Activated CD8-positive, alpha-beta memory T cell treated with anti-CD3 and anti-CD28 coated beads, Interleukin-2, amount 50 U/mL, for 4 hours (primary cell): ENCODE results near the gene RIC1.
"Not testable (repeated sequence)": the region's sequence is repeated elsewhere in the genome, so short reads cannot be mapped to it uniquely, and the experiment has no call there.

ENCODE experiments used
- DNase-seq: peaks from one replicate; pipeline ENCODE4 v3.0.0-alpha.2; 2020

The RIC1 gene

GRCh38 chr9:5628530-5629311 lies at the start of gene RIC1:
TSS of gene RIC1 (plus strand) at chr9:5629107. CDS start at chr9:5629310, 203 bp downstream.
- DNase-seq: peak; percentile 87

GRCh38 chr9:5579881-5580280 lies 49.0 kb upstream of the RIC1 start:
- no peak for DNase-seq

GRCh38 chr9:5580650-5581049 lies 48.3 kb upstream of the RIC1 start:
- no peak for DNase-seq

- not testable (repeated sequence) for DNase-seq
Measured at GRCh38 chr9:5581706-5582105, 47.2 kb upstream of the RIC1 start.

GRCh38 chr9:5582835-5583195 lies 46.1 kb upstream of the RIC1 start:
- no peak for DNase-seq

- no peak for DNase-seq
Measured at GRCh38 chr9:5586391-5586802, 42.5 kb upstream of the RIC1 start.

- peak; percentile 30 for DNase-seq
Measured at GRCh38 chr9:5587024-5587423, 41.9 kb upstream of the RIC1 start.

GRCh38 chr9:5592231-5592630 lies 36.7 kb upstream of the RIC1 start:
- no peak for DNase-seq

- no peak for DNase-seq
Measured at GRCh38 chr9:5592904-5593303, 36.0 kb upstream of the RIC1 start.

GRCh38 chr9:5593904-5594303 lies 35.0 kb upstream of the RIC1 start:
- DNase-seq: no peak

- no peak for DNase-seq
Measured at GRCh38 chr9:5596173-5596572, 32.7 kb upstream of the RIC1 start.

- no peak for DNase-seq
Measured at GRCh38 chr9:5608298-5609225, 20.3 kb upstream of the RIC1 start.

- DNase-seq: no peak
Measured at GRCh38 chr9:5609226-5609596, 19.7 kb upstream of the RIC1 start.

GRCh38 chr9:5610491-5610890 lies 18.4 kb upstream of the RIC1 start:
- no peak for DNase-seq

GRCh38 chr9:5611321-5612184 lies 17.4 kb upstream of the RIC1 start:
- DNase-seq: no peak

- no peak for DNase-seq
Measured at GRCh38 chr9:5612185-5612530, 16.7 kb upstream of the RIC1 start.

GRCh38 chr9:5614192-5614591 lies 14.7 kb upstream of the RIC1 start:
- DNase-seq: no peak

GRCh38 chr9:5614985-5615384 lies 13.9 kb upstream of the RIC1 start:
- no peak for DNase-seq

- DNase-seq: no peak
Measured at GRCh38 chr9:5617749-5618148, 11.2 kb upstream of the RIC1 start.

- DNase-seq: no peak
Measured at GRCh38 chr9:5620494-5620893, 8.4 kb upstream of the RIC1 start.

- no peak for DNase-seq
Measured at GRCh38 chr9:5621327-5621726, 7.6 kb upstream of the RIC1 start.

- DNase-seq: no peak
Measured at GRCh38 chr9:5622016-5622415, 6.9 kb upstream of the RIC1 start.

- no peak for DNase-seq
Measured at GRCh38 chr9:5624655-5625054, 4.3 kb upstream of the RIC1 start.
